GM12891 (cell line): ENCODE results near the gene CACTIN.

ENCODE experiments used
- POLR2AphosphoS5 ChIP-seq: IDR thresholded peaks from 2 replicates; pipeline ENCODE4 v1.6.1; 2011; ENCODE audit warnings: low read depth, low read length, control low read depth
- TAF1 ChIP-seq: IDR thresholded peaks from 2 replicates; pipeline ENCODE4 v1.6.1; 2011; ENCODE audit warnings: low read depth, low read length, control low read depth

DNA sequence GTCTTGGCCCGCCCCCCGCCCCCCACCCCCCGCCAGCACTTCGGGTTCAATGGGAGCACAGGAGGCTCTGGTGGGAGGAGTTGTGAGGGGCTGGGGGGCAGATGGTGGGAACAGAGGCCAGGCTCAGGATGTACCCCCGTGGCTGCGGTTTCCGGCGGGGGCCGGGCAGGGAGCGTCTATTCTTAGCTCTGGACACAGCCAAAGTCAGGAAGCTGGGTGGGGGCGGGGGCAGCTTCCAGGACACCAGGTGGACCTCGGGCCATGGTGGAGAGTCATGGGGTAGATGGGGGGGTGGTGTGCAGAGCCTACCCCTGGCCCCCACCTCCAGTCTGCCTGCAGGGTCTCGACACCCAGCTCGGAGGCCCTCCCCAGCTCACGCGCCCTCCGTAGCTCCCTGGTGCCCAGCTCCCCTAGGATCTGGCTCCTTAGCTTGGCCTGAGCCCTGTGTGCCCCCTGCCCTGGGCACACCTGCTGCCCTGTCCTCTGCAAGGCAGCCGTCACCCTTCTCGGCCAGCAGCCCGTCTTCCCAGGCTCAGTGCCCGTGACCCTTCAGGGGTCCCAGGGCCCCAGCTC, 17.8 kb downstream of the CACTIN start:
- TF ChIP-seq POLR2AphosphoS5 (no peak), TAF1 (no peak)
